HG02970 (cell line): Measurements from ENCODE around the gene LZTS3.
A peak's percentile ranks its signal among the peaks of the same experiment; 100 is the strongest.
"Not testable (repeated sequence)": the region's sequence is repeated elsewhere in the genome, so short reads cannot be mapped to it uniquely, and the experiment has no call there.

Source experiments
- ATAC-seq: cut with Tn5 transposase; IDR thresholded peaks from one replicate; pipeline ENCODE4 v1.9.1; 2021; ENCODE audit warnings: mild to moderate bottlenecking, moderate library complexity, moderate number of reproducible peaks; ENCODE audit not compliant: unreplicated experiment, low FRiP score

The LZTS3 gene

GRCh38 chr20:3172933-3173609 is at the start of gene LZTS3:
Gene LZTS3 (minus strand): TSS chr20:3173549. CDS start chr20:3167163, 6,386 bp downstream.
- peak; percentile 79 for ATAC-seq

- no peak for ATAC-seq
These were observed 48.3 kb upstream of the LZTS3 start for GRCh38 chr20:3221398-3222226.

GRCh38 chr20:3218307-3218988 is 45.1 kb upstream of the LZTS3 start:
- no peak for ATAC-seq

DNA sequence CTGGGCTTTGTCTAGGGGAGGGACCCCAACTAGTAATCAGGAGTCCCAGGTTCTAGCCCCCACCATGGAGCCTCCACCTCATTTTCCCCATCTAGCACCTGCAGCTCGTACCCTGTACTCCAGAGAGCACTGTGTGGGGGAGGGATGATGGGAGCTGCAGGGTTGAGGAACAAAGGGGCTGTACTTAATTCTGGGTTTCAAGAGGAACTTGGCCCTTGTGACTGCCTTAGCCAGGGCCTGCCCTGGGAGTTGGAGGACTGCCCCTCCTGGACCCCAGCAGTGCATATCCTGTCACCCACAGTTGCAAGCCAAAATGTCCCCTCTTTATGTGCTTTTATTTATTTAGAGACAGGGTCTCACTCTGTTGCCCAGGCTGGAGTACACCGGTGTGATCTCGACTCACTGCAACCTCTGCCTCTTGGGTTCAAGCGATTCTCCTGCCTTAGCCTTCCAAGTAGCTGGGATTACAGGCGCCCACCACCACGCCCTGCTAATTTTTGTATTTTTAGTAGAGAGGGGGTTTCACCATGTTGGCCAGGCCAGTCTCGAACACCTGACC is 42.1 kb upstream of the LZTS3 start:
- not testable (repeated sequence) for ATAC-seq

GRCh38 chr20:3213226-3213625 is 39.9 kb upstream of the LZTS3 start:
- no peak for ATAC-seq

DNA sequence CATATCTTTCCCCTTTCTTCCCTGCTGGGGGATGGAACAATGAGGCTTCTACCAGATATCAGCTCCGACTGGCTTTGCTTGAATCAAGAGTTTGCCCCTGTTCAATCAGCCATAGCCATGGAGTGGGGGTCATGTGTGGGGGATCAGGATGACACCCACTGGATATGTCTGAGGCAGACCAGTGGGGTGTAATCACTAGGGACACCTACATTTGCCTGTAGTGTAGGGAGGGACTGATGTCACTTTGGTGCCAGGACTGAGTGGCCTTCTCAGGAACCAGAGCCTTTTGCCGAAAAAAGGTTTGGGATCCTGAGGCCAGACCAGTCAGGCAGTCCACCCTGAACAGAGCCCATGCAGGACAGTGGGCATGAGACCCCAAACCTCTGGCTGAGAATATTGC is 37.0 kb upstream of the LZTS3 start:
- no peak for ATAC-seq

- no peak for ATAC-seq
These were observed 36.6 kb upstream of the LZTS3 start for GRCh38 chr20:3209946-3210317.

DNA sequence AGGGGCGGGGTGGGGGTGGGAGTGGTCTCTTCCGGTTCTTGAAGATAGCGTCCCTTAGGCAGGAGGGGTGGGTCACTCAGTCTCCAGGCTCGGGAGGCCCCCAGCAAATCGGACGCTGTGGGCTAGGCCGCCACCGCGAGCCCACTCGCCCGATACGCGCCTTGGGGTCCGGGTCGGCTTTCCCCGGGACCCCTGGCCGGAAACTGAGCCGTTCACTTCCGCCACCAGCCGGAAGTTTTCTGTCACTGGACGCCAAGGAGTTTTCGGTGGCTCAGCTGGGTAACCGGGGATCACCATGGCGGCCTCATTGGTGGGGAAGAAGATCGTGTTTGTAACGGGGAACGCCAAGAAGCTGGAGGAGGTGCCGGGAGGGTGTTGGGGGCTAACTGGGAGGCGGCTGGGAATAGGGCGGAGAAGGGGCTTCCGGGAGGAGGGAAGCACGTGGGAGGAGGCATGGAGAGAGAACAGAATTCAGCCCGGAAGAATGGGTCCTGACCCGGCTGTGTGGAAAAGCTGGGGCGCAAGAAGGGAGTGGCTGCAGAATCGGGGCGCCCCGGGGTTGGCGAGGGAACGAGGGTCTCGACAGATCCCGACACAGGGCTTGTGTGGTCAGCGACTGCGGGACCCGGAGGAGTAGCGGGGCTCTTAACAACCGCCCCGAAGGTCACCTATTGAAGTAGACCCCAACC is 36.1 kb upstream of the LZTS3 start, which contains the start of gene ITPA:
Gene ITPA, plus strand, starts transcription at position 242 of the 689 bp plus-strand sequence. Its CDS starts 54 bp downstream, at position 296.
- ATAC-seq = no peak

DNA sequence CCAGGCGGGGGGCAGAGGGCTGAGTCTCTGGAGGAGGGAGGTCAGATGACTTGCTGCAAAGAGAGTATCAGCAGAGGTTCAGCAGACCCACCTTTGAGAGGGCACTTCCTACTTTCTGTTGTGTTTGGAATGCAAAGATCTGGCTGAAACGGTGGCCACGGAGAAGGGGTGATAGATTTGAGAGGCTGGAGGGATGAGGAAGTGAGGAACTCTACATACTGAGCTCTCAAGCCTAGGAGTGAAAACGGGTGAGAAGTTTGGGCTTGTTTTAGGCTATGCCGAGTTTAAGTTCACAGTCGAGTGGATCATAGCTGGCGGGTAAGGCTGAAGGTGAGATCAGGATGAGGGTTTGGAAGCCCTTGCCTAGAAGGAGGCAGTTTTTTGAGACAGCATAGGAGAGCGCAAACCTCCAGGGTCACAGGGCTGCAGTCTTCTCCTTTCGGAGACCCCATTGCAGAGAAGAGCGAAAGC is 35.5 kb upstream of the LZTS3 start:
- no peak for ATAC-seq

- ATAC-seq = peak; percentile 72
These were observed 30.9 kb upstream of the LZTS3 start, which contains the start of gene DDRGK1 for GRCh38 chr20:3204124-3204794. Gene DDRGK1 (minus strand): TSS chr20:3204682. CDS start chr20:3204627, 55 bp downstream.

DNA sequence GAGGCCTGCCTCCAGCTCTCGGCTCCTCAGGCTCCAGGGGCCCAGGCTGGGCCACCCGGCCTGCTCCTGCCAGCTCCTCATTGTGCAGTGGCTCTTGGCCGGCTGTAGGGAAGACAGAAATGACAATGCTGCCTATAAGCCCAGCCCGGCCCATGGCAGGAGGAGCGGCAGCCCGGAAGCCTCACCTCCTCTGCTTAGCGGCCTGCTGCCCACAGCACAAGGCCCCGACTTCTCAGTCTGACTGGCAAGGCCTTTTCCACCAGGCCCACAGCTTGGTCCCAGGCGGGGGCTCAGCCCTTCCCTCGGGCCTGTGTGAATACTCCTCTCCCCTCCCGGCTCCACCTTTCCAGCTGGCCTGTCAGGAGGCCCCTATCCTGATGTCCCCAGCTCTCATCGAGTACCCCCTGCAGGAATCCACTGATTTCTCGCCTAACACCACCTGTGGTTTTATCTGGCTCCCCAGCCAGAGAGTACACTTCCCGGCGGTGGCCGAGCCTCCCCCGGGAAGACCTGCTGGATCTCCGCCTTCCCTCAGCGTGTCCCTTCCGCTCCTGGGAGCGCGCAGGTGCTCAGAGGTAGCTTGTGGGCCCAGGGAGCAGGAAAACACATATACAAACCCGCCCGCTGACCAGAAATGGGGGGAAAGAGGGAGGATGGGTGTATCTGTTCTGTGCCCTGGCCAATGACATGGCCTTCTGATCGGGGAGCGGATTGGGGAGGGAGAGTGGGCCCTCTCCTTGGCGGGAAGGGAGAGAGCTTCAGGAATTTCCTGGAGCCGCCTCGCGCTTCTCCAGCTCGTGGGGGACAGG is 30.2 kb upstream of the LZTS3 start:
- peak; percentile 3 for ATAC-seq

- ATAC-seq = no peak
These were observed 29.6 kb upstream of the LZTS3 start for GRCh38 chr20:3202965-3203314.

- no peak for ATAC-seq
These were observed 26.8 kb upstream of the LZTS3 start for GRCh38 chr20:3199976-3200755.

GRCh38 chr20:3199206-3199605 is 25.9 kb upstream of the LZTS3 start:
- ATAC-seq = no peak

GRCh38 chr20:3195590-3196237 is 22.4 kb upstream of the LZTS3 start:
- no peak for ATAC-seq

DNA sequence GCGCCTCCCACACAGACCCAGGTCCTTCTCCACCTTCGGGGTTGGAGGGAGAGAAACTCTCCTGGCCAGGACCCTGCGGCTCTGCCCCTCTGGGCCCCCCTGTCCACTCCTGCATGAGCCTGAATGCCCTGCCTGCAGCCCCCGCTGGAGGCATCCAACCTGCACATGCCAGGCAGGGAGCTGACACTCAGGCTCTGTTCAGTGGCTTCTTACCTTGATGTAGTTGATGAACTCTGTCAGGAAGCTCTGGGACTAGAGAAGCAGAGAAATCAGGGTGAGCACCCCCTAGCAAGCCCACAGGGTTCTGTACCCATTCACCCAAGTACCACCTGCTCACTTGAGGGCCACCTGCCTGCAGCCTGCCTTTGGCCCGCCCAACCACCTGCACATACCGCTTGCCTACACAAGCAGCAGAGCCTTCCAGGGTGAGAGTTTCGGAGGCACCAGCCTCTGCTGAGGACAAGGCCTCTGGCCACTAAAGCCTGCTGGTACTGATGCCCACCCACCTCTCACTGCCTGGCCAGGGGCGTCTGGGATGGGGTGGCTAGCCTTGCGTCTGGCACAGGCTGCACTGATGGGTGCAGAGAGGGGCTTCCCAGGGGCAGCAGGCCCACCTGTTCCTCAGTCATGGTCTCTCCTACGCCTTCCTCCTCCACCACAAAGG is 21.4 kb upstream of the LZTS3 start:
- ATAC-seq = no peak
